Measurements from ENCODE around the gene MMP24OS. TPM values are rescaled to one million over a fixed set of nuclear protein-coding genes. Genes with fewer than 3 reads are reported as not detected.

MMP24OS gene
- polyA plus RNA-seq, 1 experiment: 47.6 TPM

DNA sequence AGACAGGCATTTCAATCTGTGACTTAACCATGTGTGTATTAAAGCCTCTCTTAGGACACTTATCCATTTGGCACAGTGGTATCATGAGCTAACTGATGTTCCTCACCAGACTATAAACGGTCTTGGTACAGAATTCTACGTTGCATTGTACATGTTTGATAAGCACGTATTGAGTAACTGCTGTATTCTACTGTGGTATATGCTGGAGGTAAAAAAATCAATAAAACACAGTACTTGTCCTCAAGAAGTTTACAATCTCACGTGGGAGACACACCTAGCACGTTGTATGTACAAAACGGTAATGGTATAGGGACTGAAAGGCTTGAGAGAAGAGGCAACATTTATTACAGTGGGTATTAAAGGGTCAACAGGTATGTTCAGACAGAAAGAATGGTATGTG is 47.5 kb upstream of the MMP24OS start:
- POLR2A ChIA-PET: no interaction called here
- Histone ChIP-seq H3K36me3 (ENCODE audit: control insufficient read depth, insufficient read depth, low read length) (no peaks in the 10 kb centered on the region), H3K27me3 (ENCODE audit: control insufficient read depth, insufficient read depth, low read length) (no peaks in the 10 kb centered on the region), H3K4me3 (ENCODE audit: low read depth, low read length) (no peak overlapping the region)
- DNase-seq (ENCODE audit: low read depth): no peak
- CTCF ChIA-PET: interaction anchor here (1.0 kb wide), 1 partner anchor 22 kb away, joined by 3 read pairs; no protein-coding TSS in a partner anchor
- TF ChIP-seq, protein P1, sequence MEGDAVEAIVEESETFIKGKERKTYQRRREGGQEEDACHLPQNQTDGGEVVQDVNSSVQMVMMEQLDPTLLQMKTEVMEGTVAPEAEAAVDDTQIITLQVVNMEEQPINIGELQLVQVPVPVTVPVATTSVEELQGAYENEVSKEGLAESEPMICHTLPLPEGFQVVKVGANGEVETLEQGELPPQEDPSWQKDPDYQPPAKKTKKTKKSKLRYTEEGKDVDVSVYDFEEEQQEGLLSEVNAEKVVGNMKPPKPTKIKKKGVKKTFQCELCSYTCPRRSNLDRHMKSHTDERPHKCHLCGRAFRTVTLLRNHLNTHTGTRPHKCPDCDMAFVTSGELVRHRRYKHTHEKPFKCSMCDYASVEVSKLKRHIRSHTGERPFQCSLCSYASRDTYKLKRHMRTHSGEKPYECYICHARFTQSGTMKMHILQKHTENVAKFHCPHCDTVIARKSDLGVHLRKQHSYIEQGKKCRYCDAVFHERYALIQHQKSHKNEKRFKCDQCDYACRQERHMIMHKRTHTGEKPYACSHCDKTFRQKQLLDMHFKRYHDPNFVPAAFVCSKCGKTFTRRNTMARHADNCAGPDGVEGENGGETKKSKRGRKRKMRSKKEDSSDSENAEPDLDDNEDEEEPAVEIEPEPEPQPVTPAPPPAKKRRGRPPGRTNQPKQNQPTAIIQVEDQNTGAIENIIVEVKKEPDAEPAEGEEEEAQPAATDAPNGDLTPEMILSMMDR (IDR thresholded peaks at IDR 0.05; ENCODE audit: insufficient read depth, low read depth, low read length): no peak

DNA sequence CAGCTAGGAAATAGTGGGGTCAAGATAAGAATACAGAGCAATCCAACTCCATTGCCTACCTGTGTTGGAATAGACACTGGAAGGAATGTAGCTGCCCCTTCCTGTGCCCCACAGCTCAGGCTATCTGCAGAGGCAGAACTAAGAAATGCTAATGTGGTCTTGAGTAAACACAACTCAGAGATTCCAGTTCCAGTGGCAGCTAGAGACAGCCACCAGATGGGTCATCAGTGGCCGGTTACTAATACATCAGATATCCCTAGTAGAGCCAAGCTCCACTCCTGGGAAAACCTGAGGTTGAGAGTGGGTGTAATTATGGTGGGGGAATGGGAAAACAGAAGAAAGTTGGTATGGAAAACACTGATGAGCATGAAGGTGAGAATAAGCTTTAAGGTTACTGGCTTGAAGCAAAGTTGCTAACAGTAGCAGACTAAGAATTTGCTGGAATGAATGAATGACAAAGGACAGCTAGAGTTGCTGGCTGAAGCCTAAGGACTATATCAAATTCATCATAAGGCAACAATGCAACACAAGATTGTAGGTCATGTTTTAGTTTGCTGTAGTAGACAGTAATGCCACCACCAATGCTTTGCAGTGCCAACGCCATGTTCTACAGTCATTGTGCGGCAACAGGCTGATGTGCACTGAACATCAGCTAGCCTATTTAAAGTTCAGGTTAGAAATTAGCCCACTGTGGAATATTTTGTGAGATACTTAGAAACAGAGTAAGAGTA is 42.6 kb upstream of the MMP24OS start:
- no peak for DNase-seq (ENCODE audit: low read depth)
- CTCF ChIA-PET: interaction anchor here (0.7 to 8.6 kb wide), 5 partner anchors 16 to 258 kb away, joined by 3 to 85 read pairs (median 3); partner anchors contain the start of gene GDF5
- H3K36me3 ChIP-seq (ENCODE audit: control insufficient read depth, insufficient read depth, low read length): no peaks in the 10 kb centered on the region
- POLR2A ChIA-PET: interaction anchor here (1.0 kb wide), 1 partner anchor 19 kb away, joined by 3 read pairs; no protein-coding TSS in a partner anchor
- no peaks in the 10 kb centered on the region for H3K27me3 ChIP-seq (ENCODE audit: control insufficient read depth, insufficient read depth, low read length)
- H3K4me3 ChIP-seq (ENCODE audit: low read depth, low read length): no peak overlapping the region
- TF ChIP-seq, protein P1 (IDR thresholded peaks at IDR 0.05; ENCODE audit: insufficient read depth, low read depth, low read length): no peak

DNA sequence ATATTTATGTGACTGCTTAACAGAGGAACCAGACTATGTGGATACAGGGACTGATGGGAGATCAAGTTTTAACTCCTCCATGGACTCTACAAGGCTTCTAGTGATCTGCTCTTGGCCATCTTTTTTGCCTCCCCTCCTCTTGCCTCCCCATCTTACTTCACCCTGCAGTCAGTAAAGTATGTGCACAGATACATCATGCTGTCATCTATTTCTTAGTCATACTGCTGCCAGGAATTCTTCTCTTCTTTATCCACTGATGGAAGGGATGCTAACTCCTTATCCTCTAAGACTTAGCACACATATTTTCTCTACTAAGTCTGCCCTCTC is 41.9 kb upstream of the MMP24OS start:
- Histone ChIP-seq H3K27me3 (ENCODE audit: control insufficient read depth, insufficient read depth, low read length) (no peaks in the 10 kb centered on the region), H3K36me3 (ENCODE audit: control insufficient read depth, insufficient read depth, low read length) (no peaks in the 10 kb centered on the region), H3K4me3 (ENCODE audit: low read depth, low read length) (no peak overlapping the region)
- CTCF ChIA-PET: interaction anchor here (1.0 to 8.6 kb wide), 2 partner anchors 15 to 22 kb away, joined by 3 to 85 read pairs; no protein-coding TSS in a partner anchor
- POLR2A ChIA-PET: interaction anchor here (1.0 kb wide), 1 partner anchor 19 kb away, joined by 3 read pairs; no protein-coding TSS in a partner anchor
- TF ChIP-seq, protein P1 (IDR thresholded peaks at IDR 0.05; ENCODE audit: insufficient read depth, low read depth, low read length): no peak
- DNase-seq (ENCODE audit: low read depth): no peak

DNA sequence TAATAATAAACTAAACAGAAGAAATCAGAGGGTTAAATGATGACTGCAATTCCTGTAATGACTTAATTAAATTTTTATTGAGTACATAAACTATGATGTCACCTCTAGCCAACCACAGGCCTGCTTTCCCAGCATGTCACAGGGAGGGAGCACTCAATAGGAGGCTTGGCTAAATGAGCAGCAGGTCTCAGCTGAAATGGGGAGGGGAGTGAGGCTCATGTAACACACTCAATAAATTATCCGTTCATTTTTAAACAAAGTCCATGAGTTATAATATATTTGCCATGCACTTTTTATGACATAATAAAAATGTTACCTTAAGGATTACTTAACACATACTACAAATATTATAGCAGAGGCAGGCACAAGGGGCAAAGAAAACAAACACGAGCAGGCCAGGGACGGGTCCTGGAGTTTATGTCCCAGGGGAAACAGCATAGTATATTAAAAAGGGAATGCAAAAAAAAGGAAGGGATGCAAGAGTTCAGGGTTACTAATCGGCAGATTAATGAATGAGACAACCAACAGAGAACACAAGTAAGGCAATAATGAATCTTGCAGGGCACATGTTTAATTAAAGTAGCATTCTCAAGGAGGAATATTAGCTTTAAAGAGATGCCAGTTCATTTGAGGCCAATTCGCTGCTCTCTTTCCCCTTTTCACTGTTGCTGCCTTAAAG is 41.4 kb upstream of the MMP24OS start:
- CTCF ChIA-PET: interaction anchor here (8.6 kb wide), 1 partner anchor 15 kb away, joined by 85 read pairs; no protein-coding TSS in a partner anchor
- POLR2A ChIA-PET: no interaction called here
- no peak overlapping the region for H3K4me3 ChIP-seq (ENCODE audit: low read depth, low read length)
- H3K36me3 ChIP-seq (ENCODE audit: control insufficient read depth, insufficient read depth, low read length): no peaks in the 10 kb centered on the region
- no peaks in the 10 kb centered on the region for H3K27me3 ChIP-seq (ENCODE audit: control insufficient read depth, insufficient read depth, low read length)
- DNase-seq (ENCODE audit: low read depth): no peak
- TF ChIP-seq, protein P1 (IDR thresholded peaks at IDR 0.05; ENCODE audit: insufficient read depth, low read depth, low read length): no peak

DNA sequence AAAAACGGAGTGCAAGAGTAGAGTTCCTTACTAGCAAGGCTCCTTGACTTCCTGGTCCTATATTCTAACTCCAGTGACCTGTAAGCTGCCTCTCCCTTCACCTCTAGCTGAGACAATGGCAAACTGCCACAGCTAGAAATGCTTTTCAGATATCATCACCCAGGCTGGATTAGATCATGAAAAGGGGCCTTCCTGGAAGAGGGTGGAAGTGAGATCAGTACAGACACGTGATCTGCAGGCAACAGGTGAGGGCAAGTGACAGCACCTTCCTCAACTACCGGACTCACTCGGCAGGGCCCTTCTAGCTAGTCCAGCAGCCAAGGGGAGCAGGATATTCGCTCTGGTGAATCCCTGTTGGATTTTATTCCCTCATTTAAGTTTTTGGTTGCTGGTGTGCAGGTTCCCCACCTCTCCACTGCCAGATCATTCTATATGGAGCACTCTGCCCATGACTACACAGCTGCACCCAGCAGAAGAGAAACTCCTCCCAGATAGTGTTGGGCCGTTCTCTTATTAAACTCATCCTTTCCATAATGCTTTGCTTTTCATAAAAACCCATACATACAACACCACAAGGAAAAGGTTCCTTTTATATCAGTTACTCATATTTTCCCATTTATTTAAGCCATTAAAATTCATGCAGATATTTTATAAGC is 40.7 kb upstream of the MMP24OS start:
- POLR2A ChIA-PET: no interaction called here
- Histone ChIP-seq H3K36me3 (ENCODE audit: control insufficient read depth, insufficient read depth, low read length) (no peaks in the 10 kb centered on the region), H3K27me3 (ENCODE audit: control insufficient read depth, insufficient read depth, low read length) (no peaks in the 10 kb centered on the region), H3K4me3 (ENCODE audit: low read depth, low read length) (no peak overlapping the region)
- CTCF ChIA-PET: interaction anchor here (1.0 to 8.6 kb wide), 6 partner anchors 9 to 24 kb away, joined by 3 to 85 read pairs (median 4); no protein-coding TSS in a partner anchor
- DNase-seq (ENCODE audit: low read depth): no peak
- TF ChIP-seq, protein P1 (IDR thresholded peaks at IDR 0.05; ENCODE audit: insufficient read depth, low read depth, low read length): no peak

Measured in BJ (cell line).